GM23248 (cell line): ENCODE measurements around the gene CFAP119.

ENCODE experiments used
- EZH2 ChIP-seq: fragments of 200-600 bp; sonication (generic); IDR thresholded peaks from 2 replicates; pipeline ENCODE4 v1.6.1; 2018; ENCODE audit warnings: antibody characterized with exemption, mild to moderate bottlenecking; ENCODE audit not compliant: insufficient read depth, poor library complexity, severe bottlenecking
- EZH2phosphoT487 ChIP-seq: fragments of 200-600 bp; sonication (generic); IDR thresholded peaks from 2 replicates; pipeline ENCODE4 v1.6.1; 2018; ENCODE audit warnings: antibody characterized with exemption, moderate library complexity, mild to moderate bottlenecking, low read depth; ENCODE audit not compliant: insufficient read depth

DNA sequence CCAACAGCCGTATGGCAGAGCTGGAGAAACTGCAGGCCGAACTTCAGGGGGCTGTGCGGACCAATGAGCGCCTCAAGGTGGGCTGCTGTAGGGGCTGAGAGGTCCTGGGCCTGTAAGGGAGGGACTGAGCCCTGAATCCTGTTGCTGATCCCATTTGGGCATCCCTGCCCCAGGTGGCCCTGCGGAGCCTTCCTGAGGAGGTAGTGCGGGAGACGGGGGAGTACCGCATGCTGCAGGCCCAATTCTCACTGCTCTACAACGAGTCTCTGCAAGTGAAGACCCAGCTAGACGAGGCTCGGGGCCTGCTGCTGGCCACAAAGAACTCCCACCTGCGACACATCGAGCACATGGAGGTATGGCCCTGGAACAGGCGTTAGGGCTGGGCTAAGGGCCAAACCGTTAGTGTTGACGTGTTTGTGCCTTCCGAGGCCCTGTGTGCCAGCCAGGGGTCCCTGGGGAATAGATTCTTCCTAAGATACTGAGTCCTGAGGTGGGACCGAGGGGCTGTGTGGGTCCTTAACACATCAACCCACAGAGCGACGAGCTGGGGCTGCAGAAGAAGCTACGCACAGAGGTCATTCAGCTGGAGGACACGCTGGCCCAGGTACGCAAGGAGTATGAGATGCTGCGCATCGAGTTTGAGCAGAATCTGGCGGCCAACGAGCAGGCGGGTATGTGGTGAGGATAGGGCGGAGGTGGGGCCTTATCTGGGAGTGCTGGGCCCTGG, 4.5 kb upstream of the CFAP119 start:
- TF ChIP-seq EZH2 (no peak), EZH2phosphoT487 (no peak)
